Measurements from ENCODE around the gene RNASE4.

RNASE4 gene

GRCh38 chr14:20683125-20683890 lies 1.1 kb upstream of the RNASE4 start:
- DNase-seq (ENCODE audit: low read depth) = peak; percentile 88

GRCh38 chr14:20684662-20685456 lies 499 bp downstream of the RNASE4 start:
- TF ChIP-seq MAX (IDR thresholded peaks at IDR 0.05; ENCODE audit: low read depth, low read length) = no peak
- no peak for TF ChIP-seq CTCF (IDR thresholded peaks at IDR 0.05; ENCODE audit: low read depth, low read length)
- no peak for TF ChIP-seq MYC (IDR thresholded peaks at IDR 0.05; ENCODE audit: low read depth, low read length)
- no peak for TF ChIP-seq POLR2A (IDR thresholded peaks at IDR 0.05; ENCODE audit: extremely low read depth, insufficient read length)
- peak overlapping the region; percentile 66 for H3K4me3 ChIP-seq (ENCODE audit: low read depth, low read length)
- DNase-seq (ENCODE audit: low read depth) = peak; percentile 26

More at GRCh38 chr14:20683125-20683890, 1.1 kb upstream of the RNASE4 start:
- peak overlapping the region; percentile 66 for H3K4me3 ChIP-seq (ENCODE audit: low read depth, low read length)
- TF ChIP-seq CTCF (IDR thresholded peaks at IDR 0.05; ENCODE audit: low read depth, low read length) (no peak), POLR2A (IDR thresholded peaks at IDR 0.05; ENCODE audit: extremely low read depth, insufficient read length) (no peak), MYC (IDR thresholded peaks at IDR 0.05; ENCODE audit: low read depth, low read length) (no peak), MAX (IDR thresholded peaks at IDR 0.05; ENCODE audit: low read depth, low read length) (no peak)

GRCh38 chr14:20686386-20687143 lies 2.2 kb downstream of the RNASE4 start:
- H3K4me3 ChIP-seq (ENCODE audit: low read depth, low read length) = no peak overlapping the region
- no peak for TF ChIP-seq MYC (IDR thresholded peaks at IDR 0.05; ENCODE audit: low read depth, low read length)
- TF ChIP-seq POLR2A (IDR thresholded peaks at IDR 0.05; ENCODE audit: extremely low read depth, insufficient read length) = no peak
- TF ChIP-seq CTCF (IDR thresholded peaks at IDR 0.05; ENCODE audit: low read depth, low read length) = no peak
- no peak for TF ChIP-seq MAX (IDR thresholded peaks at IDR 0.05; ENCODE audit: low read depth, low read length)
- DNase-seq (ENCODE audit: low read depth) = no peak

GRCh38 chr14:20687362-20688166 lies 3.2 kb downstream of the RNASE4 start:
- DNase-seq (ENCODE audit: low read depth) = no peak
- TF ChIP-seq POLR2A (IDR thresholded peaks at IDR 0.05; ENCODE audit: extremely low read depth, insufficient read length) (no peak), MYC (IDR thresholded peaks at IDR 0.05; ENCODE audit: low read depth, low read length) (no peak), CTCF (IDR thresholded peaks at IDR 0.05; ENCODE audit: low read depth, low read length) (no peak), MAX (IDR thresholded peaks at IDR 0.05; ENCODE audit: low read depth, low read length) (no peak)
- no peak overlapping the region for H3K4me3 ChIP-seq (ENCODE audit: low read depth, low read length)
